Common myeloid progenitor, CD34-positive (primary cell): ENCODE data around the gene PITPNC1. TPM values are rescaled to one million over a fixed set of nuclear protein-coding genes. Genes with fewer than 3 reads are reported as not detected.
"Not testable (repeated sequence)": the region's sequence is repeated elsewhere in the genome, so short reads cannot be mapped to it uniquely, and the experiment has no call there.

ENCODE experiments used
- CTCF ChIA-PET: fragments of 350-600 bp; sonication (Branson Sonifier 250); formaldehyde crosslinking; loops from one replicate; lab custom pipeline; 2021; ENCODE audit warnings: antibody characterized with exemption; lab: Charles Lee
- POLR2A ChIA-PET: fragments of 350-600 bp; sonication (Branson Sonifier 250); formaldehyde crosslinking; loops from one replicate; lab custom pipeline; 2021; ENCODE audit warnings: antibody characterized with exemption; lab: Charles Lee
- DNase-seq, 3 donors: peaks; one replicate each; pipeline versions ENCODE4 v3.0.0 to v3.0.0-alpha.2; 2013
- H3K27ac ChIP-seq, 2 experiments: 1 replicate in 1 of 2; 2 replicates in 1 of 2; pipeline ENCODE4 v1.7.0; 2013; ENCODE audit warnings: inconsistent platforms in 2 of 2, low read length in 2 of 2, mild to moderate bottlenecking in 2 of 2, low read depth in 1 of 2, moderate library complexity in 1 of 2; ENCODE audit not compliant: severe bottlenecking in 2 of 2, insufficient read depth in 1 of 2, poor library complexity in 1 of 2
- H3K27me3 ChIP-seq, 5 experiments: replicated peaks in 2 of 5; 1 replicate in 3 of 5; 2 replicates in 2 of 5; pipeline versions ENCODE4 v1.6.1 to v1.7.0; 2013; ENCODE audit warnings: low read length in 4 of 5, mild to moderate bottlenecking in 2 of 5, moderate library complexity in 2 of 5, inconsistent platforms in 1 of 5; ENCODE audit not compliant: insufficient read depth in 5 of 5, control insufficient read depth in 4 of 5
- H3K36me3 ChIP-seq, 4 experiments: 1 replicate in 2 of 4; 2 replicates in 2 of 4; pipeline versions ENCODE4 v1.6.1 to v1.7.0; 2013; ENCODE audit warnings: low read length in 3 of 4, control low read depth in 1 of 4, mild to moderate bottlenecking in 1 of 4; ENCODE audit not compliant: control insufficient read depth in 4 of 4, insufficient read depth in 4 of 4
- H3K4me1 ChIP-seq, 4 experiments: 1 replicate in 3 of 4; 2 replicates in 1 of 4; pipeline versions ENCODE4 v1.6.1 to v1.7.1; 2013; ENCODE audit warnings: low read length in 3 of 4, mild to moderate bottlenecking in 3 of 4, control low read depth in 1 of 4, inconsistent platforms in 1 of 4, moderate library complexity in 1 of 4; ENCODE audit not compliant: control insufficient read depth in 4 of 4, insufficient read depth in 4 of 4; ENCODE audit errors: control extremely low read depth in 1 of 4
- H3K4me3 ChIP-seq, 7 experiments: 1 replicate in 4 of 7; 2 replicates in 3 of 7; pipeline versions ENCODE4 v1.5.1 to v1.7.0; 2013; ENCODE audit warnings: mild to moderate bottlenecking in 7 of 7, low read length in 6 of 7, moderate library complexity in 6 of 7, inconsistent platforms in 2 of 7, low read depth in 2 of 7, control low read depth in 1 of 7; ENCODE audit not compliant: insufficient read depth in 4 of 7, control insufficient read depth in 1 of 7; ENCODE audit errors: extremely low read depth in 1 of 7
- H3K9me3 ChIP-seq, 5 experiments: 1 replicate in 4 of 5; 2 replicates in 1 of 5; pipeline versions ENCODE4 v1.6.1 to v1.7.1; 2013; ENCODE audit warnings: low read length in 4 of 5, mild to moderate bottlenecking in 2 of 5, inconsistent platforms in 1 of 5, low read depth in 1 of 5, moderate library complexity in 1 of 5; ENCODE audit not compliant: control insufficient read depth in 4 of 5, insufficient read depth in 2 of 5; ENCODE audit errors: control extremely low read depth in 1 of 5
- WGBS: methylation state at CpG from one replicate; pipeline ENCODE4 v1.1.5; 2013; ENCODE audit not compliant: insufficient coverage; 5-methylcytosine and 5-hydroxymethylcytosine counted together
- polyA plus RNA-seq: library from polyadenylated mRNA; unstranded; fragments of 120-200 nt; gene quantifications from one replicate; pipeline ENCODE4 v1.2.1, GENCODE V29; 2013

Gene PITPNC1
- polyA plus RNA-seq = 16.4 TPM

GRCh38 chr17:67376737-67377487, at the start of gene PITPNC1:
Gene PITPNC1 (plus strand): TSS chr17:67377281.
- H3K4me3 ChIP-seq = peak within 1 kb of the TSS; percentile 84 to 94 (median 88)
- H3K27me3 ChIP-seq = no peaks in the 10 kb centered on the region
- peaks cover 13 to 40% (median 39%) of the 10 kb centered on the region in 4 experiments for H3K4me1 ChIP-seq
- ChIA-PET POLR2A (interaction anchor here (0.5 to 1.6 kb wide), 2 partner anchors 11 to 479 kb away, joined by 3 read pairs; no protein-coding TSS in a partner anchor), CTCF (interaction anchor here (0.5 to 9.1 kb wide), 12 partner anchors 8 to 325 kb away, joined by 3 to 114 read pairs (median 4); no protein-coding TSS in a partner anchor)
- peaks cover 0 to 3% (median 0%) of the 10 kb centered on the region in 5 experiments for H3K9me3 ChIP-seq
- H3K36me3 ChIP-seq = no peaks in the 10 kb centered on the region
- peak within 1 kb of the TSS; percentile 15 to 54 for H3K27ac ChIP-seq
- WGBS = 0% methylated on average over 55 of the region's 56 CpGs
- peak; percentile 82 to 90 (median 85) for DNase-seq

- no peaks in the 10 kb centered on the region for H3K36me3 ChIP-seq
- peaks cover 0 to 3% (median 0%) of the 10 kb centered on the region in 5 experiments for H3K9me3 ChIP-seq
- H3K27me3 ChIP-seq = no peaks in the 10 kb centered on the region
- CTCF ChIA-PET = no interaction called here
- H3K4me3 ChIP-seq = no peak overlapping the region
- POLR2A ChIA-PET = no interaction called here
- WGBS = no CpG with 5 or more reads among the region's 3 CpGs
- H3K27ac ChIP-seq = no peak overlapping the region
- DNase-seq = no peak
- no peaks in the 10 kb centered on the region for H3K4me1 ChIP-seq
Measured at GRCh38 chr17:67328026-67328425, 49.1 kb upstream of the PITPNC1 start.

GRCh38 chr17:67331381-67332161, 45.5 kb upstream of the PITPNC1 start:
- POLR2A ChIA-PET, H3K4me1 ChIP-seq, DNase-seq, H3K27ac ChIP-seq, H3K36me3 ChIP-seq, H3K27me3 ChIP-seq, H3K4me3 ChIP-seq, H3K9me3 ChIP-seq: not testable (repeated sequence)
- CTCF ChIA-PET = interaction anchor here (1.6 kb wide), 1 partner anchor 112 kb away, joined by 4 read pairs; no protein-coding TSS in a partner anchor
- 98% methylated on average over 6 of the region's 8 CpGs for WGBS

- POLR2A ChIA-PET, H3K36me3 ChIP-seq, H3K27me3 ChIP-seq, DNase-seq, H3K4me1 ChIP-seq, H3K4me3 ChIP-seq, H3K9me3 ChIP-seq, H3K27ac ChIP-seq: not testable (repeated sequence)
- no CpG with 5 or more reads among the region's 1 CpG for WGBS
- CTCF ChIA-PET = interaction anchor here (1.6 kb wide), 1 partner anchor 112 kb away, joined by 4 read pairs; no protein-coding TSS in a partner anchor
Measured at GRCh38 chr17:67332162-67332508, 44.9 kb upstream of the PITPNC1 start.

GRCh38 chr17:67335245-67335835, 41.7 kb upstream of the PITPNC1 start:
- H3K4me1 ChIP-seq = no peaks in the 10 kb centered on the region
- H3K27me3 ChIP-seq = no peaks in the 10 kb centered on the region
- H3K27ac ChIP-seq = no peak overlapping the region
- ChIA-PET POLR2A (no interaction called here), CTCF (no interaction called here)
- peaks cover under 1 to 6% (median 4%) of the 10 kb centered on the region in 4 experiments for H3K36me3 ChIP-seq
- WGBS = 96% methylated on average over 3 of the region's 5 CpGs
- DNase-seq = no peak
- H3K4me3 ChIP-seq = no peak overlapping the region
- H3K9me3 ChIP-seq = no peaks in the 10 kb centered on the region

- no peak overlapping the region for H3K27ac ChIP-seq
- H3K4me3 ChIP-seq = no peak overlapping the region
- no peaks in the 10 kb centered on the region for H3K9me3 ChIP-seq
- peaks cover 10 to 15% (median 12%) of the 10 kb centered on the region in 4 experiments for H3K36me3 ChIP-seq
- no peaks in the 10 kb centered on the region for H3K4me1 ChIP-seq
- 90% methylated on average over 12 of the region's 12 CpGs for WGBS
- H3K27me3 ChIP-seq = no peaks in the 10 kb centered on the region
- CTCF ChIA-PET = interaction anchor here (1.4 kb wide), 1 partner anchor 16 kb away, joined by 3 read pairs; no protein-coding TSS in a partner anchor
- DNase-seq = no peak
- POLR2A ChIA-PET = no interaction called here
Measured at GRCh38 chr17:67336859-67337258, 40.2 kb upstream of the PITPNC1 start.
